CD4-positive, alpha-beta memory T cell (primary cell): ENCODE measurements around the gene RS1. TPM values are rescaled to one million over a fixed set of nuclear protein-coding genes. Genes with fewer than 3 reads are reported as not detected.

Experiments
- CTCF ChIA-PET: fragments of 350-600 bp; sonication (Branson Sonifier 250); formaldehyde crosslinking; loops from one replicate; lab custom pipeline; 2021; ENCODE audit warnings: inconsistent platforms; ENCODE audit not compliant: partially characterized antibody; lab: Charles Lee
- POLR2A ChIA-PET: fragments of 350-600 bp; sonication (Branson Sonifier 250); formaldehyde crosslinking; loops from one replicate; lab custom pipeline; 2021; ENCODE audit not compliant: partially characterized antibody; lab: Charles Lee
- DNase-seq, 5 donors: peaks; one replicate each; pipeline versions ENCODE4 v3.0.0 to v3.0.0-alpha.2; 2020 to 2022; ENCODE audit warnings: mixed read lengths in 1 of 5
- H3K27ac ChIP-seq: one replicate; pipeline ENCODE4 v1.7.0; 2013; ENCODE audit warnings: low read depth, low read length
- H3K27me3 ChIP-seq: 2 replicates; pipeline ENCODE4 v1.7.0; 2013; ENCODE audit warnings: mild to moderate bottlenecking, low read length, moderate library complexity; ENCODE audit not compliant: insufficient read depth
- H3K36me3 ChIP-seq: 2 replicates; pipeline ENCODE4 v1.7.0; 2013; ENCODE audit warnings: mild to moderate bottlenecking, low read length, moderate library complexity; ENCODE audit not compliant: insufficient read depth
- H3K4me1 ChIP-seq: 2 replicates; pipeline ENCODE4 v1.7.0; 2013; ENCODE audit warnings: mild to moderate bottlenecking, low read length, moderate library complexity; ENCODE audit not compliant: insufficient read depth
- H3K4me3 ChIP-seq, 2 donors: one replicate each; pipeline ENCODE4 v1.7.0; 2013; ENCODE audit warnings: low read length in 2 of 2, mild to moderate bottlenecking in 1 of 2
- H3K9me3 ChIP-seq, 2 donors: one replicate each; pipeline ENCODE4 v1.7.0; 2013; ENCODE audit warnings: low read length in 2 of 2, control low read depth in 1 of 2; ENCODE audit not compliant: control insufficient read depth in 1 of 2
- H3K27ac Mint-ChIP-seq, 7 donors: one replicate each; pipeline ENCODE4 v1.8.0; 2020 to 2021; ENCODE audit warnings: mixed read lengths in 7 of 7, mild to moderate bottlenecking in 6 of 7, inconsistent platforms in 3 of 7, moderate library complexity in 3 of 7
- H3K27me3 Mint-ChIP-seq, 2 donors: one replicate each; pipeline ENCODE4 v1.8.0; 2020 to 2021; ENCODE audit warnings: mixed read lengths in 2 of 2
- H3K36me3 Mint-ChIP-seq, 2 donors: one replicate each; pipeline ENCODE4 v1.8.0; 2020 to 2021; ENCODE audit warnings: mixed read lengths in 2 of 2, inconsistent platforms in 1 of 2, mild to moderate bottlenecking in 1 of 2
- H3K4me1 Mint-ChIP-seq, 4 donors: one replicate each; pipeline ENCODE4 v1.8.0; 2020 to 2021; ENCODE audit warnings: mixed read lengths in 4 of 4, mild to moderate bottlenecking in 1 of 4
- H3K4me3 Mint-ChIP-seq, 8 donors: one replicate each; pipeline ENCODE4 v1.8.0; 2020 to 2021; ENCODE audit warnings: mixed read lengths in 8 of 8, mild to moderate bottlenecking in 7 of 8, moderate library complexity in 6 of 8, inconsistent platforms in 3 of 8
- H3K9me3 Mint-ChIP-seq, 8 donors: one replicate each; pipeline ENCODE4 v1.8.0; 2020 to 2021; ENCODE audit warnings: mixed read lengths in 8 of 8, mild to moderate bottlenecking in 5 of 8, inconsistent platforms in 3 of 8, moderate library complexity in 1 of 8
- intact Hi-C: fragments of 100-400 bp; cut with micrococcal nuclease; formaldehyde crosslinking; loops from one replicate; pipeline ENCODE4 v1.15.1; 2023
- polyA plus RNA-seq, 2 donors: library from polyadenylated mRNA; unstranded; fragments of 300-500 nt; fragmentation: Illumina TruSeq; gene quantifications; one replicate each; pipeline ENCODE4 v1.2.3, GENCODE V29; 2021
- total RNA-seq, 2 experiments: library from RNA; stranded (reverse); gene quantifications; one replicate each; pipeline ENCODE4 v1.2.3, GENCODE V29; 2021

RS1 gene
- total and polyA plus RNA-seq, 4 experiments from 2014 or later = not detected

DNA sequence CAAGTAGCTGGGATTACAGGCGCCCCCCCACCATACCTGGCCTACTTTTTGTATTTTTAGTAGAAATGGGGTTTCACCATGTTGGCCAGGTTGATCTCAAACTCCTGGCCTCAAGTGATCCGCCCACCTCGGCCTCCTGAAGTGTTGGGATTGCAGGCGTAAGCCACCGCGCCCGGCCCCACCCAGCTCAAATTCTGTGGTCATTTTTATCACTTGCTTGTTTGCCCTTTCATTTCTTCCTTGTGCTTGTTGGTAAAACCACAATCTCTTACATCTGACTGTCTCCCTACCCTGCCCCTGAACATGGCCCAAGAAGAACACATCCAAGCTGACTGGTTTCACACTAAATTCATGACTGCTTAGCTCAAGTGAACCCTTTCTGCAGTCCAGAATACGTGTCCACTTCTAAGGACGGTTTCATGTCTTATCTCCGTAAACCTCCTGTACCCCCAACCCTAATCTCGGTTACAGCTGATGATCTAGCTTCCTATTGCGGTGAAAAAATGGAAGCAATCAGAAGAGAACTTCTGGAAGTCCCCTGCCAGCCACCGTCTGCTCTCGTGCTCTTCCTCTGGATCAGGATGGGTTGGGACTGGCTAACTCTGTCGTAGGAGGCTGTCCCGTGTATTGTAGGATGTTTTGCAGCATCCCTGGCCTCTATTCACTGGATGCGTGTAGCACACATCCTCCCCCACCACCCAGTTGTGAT is 5.4 kb upstream of the RS1 start:
- H3K9me3 ChIP-seq = no peaks in the 10 kb centered on the region
- no peak overlapping the region for H3K4me3 ChIP-seq
- no peak overlapping the region for H3K27ac ChIP-seq
- peak overlapping the region in 4 of 8 donors; percentile 2 to 65 (median 25) for H3K4me3 Mint-ChIP-seq
- ChIA-PET POLR2A (no interaction called here), CTCF (interaction anchor here (1.0 to 1.1 kb wide), 2 partner anchors 9 to 210 kb away, joined by 3 read pairs; no protein-coding TSS in a partner anchor)
- no peaks in the 10 kb centered on the region for H3K27me3 Mint-ChIP-seq
- H3K27ac Mint-ChIP-seq = peak overlapping the region in 2 of 7 donors; percentile 63 to 97
- peaks cover 0 to 5% (median 0%) of the 10 kb centered on the region in 8 donors for H3K9me3 Mint-ChIP-seq
- H3K36me3 ChIP-seq = no peaks in the 10 kb centered on the region
- H3K27me3 ChIP-seq = no peaks in the 10 kb centered on the region
- DNase-seq = no peak
- peaks cover 4 to 16% (median 8%) of the 10 kb centered on the region in 4 donors for H3K4me1 Mint-ChIP-seq
- intact Hi-C loops = no loop called here
- H3K4me1 ChIP-seq = no peaks in the 10 kb centered on the region
- peaks cover 0 to 3% of the 10 kb centered on the region in 2 donors for H3K36me3 Mint-ChIP-seq

DNA sequence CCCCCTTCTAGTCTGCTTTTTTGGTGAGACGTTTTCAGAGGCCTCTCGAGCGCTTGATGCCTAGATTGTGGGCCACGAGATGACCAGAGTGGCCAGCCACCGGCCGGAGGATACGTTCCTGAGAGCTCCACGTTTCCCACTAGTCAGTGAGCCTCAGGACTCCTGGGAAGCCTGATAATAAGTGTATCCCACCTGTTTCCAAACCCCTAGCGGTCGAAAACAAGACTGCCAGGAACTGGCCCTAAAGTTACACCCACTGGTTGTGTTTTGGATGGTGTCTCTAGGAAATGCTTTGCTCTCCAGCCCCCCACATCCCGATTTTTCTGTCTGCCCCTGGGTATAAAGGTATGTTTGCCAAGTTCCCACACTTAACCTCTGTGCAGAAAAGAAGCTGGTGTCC is 4.6 kb upstream of the RS1 start:
- Histone ChIP-seq H3K9me3 (no peaks in the 10 kb centered on the region), H3K4me1 (no peaks in the 10 kb centered on the region), H3K36me3 (no peaks in the 10 kb centered on the region), H3K27me3 (no peaks in the 10 kb centered on the region), H3K27ac (no peak overlapping the region), H3K4me3 (no peak overlapping the region)
- Mint-ChIP-seq H3K4me1 (peaks cover 4 to 16% (median 8%) of the 10 kb centered on the region in 4 donors), H3K4me3 (peak overlapping the region in 4 of 8 donors; percentile 44 to 75 (median 65)), H3K27ac (peak overlapping the region in 3 of 7 donors; percentile 35 to 97 (median 88)), H3K27me3 (no peaks in the 10 kb centered on the region), H3K9me3 (peaks cover 0 to 5% (median 0%) of the 10 kb centered on the region in 8 donors), H3K36me3 (peaks cover 0 to 3% of the 10 kb centered on the region in 2 donors)
- no peak for DNase-seq
- intact Hi-C loops = no loop called here
- ChIA-PET CTCF (interaction anchor here (1.0 kb wide), 1 partner anchor 10 kb away, joined by 3 read pairs; no protein-coding TSS in a partner anchor), POLR2A (no interaction called here)

DNA sequence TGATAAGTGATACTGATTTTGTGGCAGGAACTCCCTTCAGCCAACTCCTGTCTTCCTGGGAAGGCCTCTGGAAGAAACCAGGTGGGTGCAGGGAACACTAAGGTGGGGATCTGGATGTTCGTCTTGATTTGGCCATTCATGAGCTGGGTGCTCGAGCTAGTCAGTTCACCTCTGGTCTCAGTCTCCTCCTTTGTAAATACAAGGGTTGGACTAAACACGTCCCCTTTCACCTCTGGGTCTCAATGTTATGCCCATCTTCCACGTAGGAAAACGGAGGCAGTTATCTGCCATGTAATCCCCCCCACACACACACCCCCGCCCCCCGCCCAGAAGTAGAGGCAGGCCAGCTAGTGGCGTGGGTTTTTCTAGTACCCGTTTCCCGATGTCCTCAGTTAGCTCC is 4.1 kb upstream of the RS1 start:
- Histone ChIP-seq H3K36me3 (no peaks in the 10 kb centered on the region), H3K4me3 (no peak overlapping the region), H3K27ac (no peak overlapping the region), H3K9me3 (no peaks in the 10 kb centered on the region), H3K4me1 (no peaks in the 10 kb centered on the region), H3K27me3 (no peaks in the 10 kb centered on the region)
- Mint-ChIP-seq H3K36me3 (peaks cover 0 to 3% of the 10 kb centered on the region in 2 donors), H3K27me3 (no peaks in the 10 kb centered on the region), H3K27ac (peak overlapping the region in 4 of 7 donors; percentile 57 to 97 (median 74)), H3K4me3 (peak overlapping the region in 7 of 8 donors; percentile 31 to 84 (median 75)), H3K4me1 (peaks cover 4 to 16% (median 8%) of the 10 kb centered on the region in 4 donors), H3K9me3 (peaks cover 0 to 5% (median 0%) of the 10 kb centered on the region in 8 donors)
- ChIA-PET CTCF (no interaction called here), POLR2A (no interaction called here)
- DNase-seq = no peak
- intact Hi-C loops = no loop called here

GRCh38 chrX:18674788-18675735 is 3.2 kb upstream of the RS1 start:
- intact Hi-C loops = loop anchor here (1.0 to 5.0 kb wide), 6 partner anchors 212 to 938 kb away; partner anchors contain the start of genes CDKL5, PHKA2, SCML1 and SCML2

GRCh38 chrX:18674417-18674787 is 2.5 kb upstream of the RS1 start:
- DNase-seq = peak in 1 of 5 donors; percentile 38
- peaks cover 0 to 5% (median 0%) of the 10 kb centered on the region in 8 donors for H3K9me3 Mint-ChIP-seq
- peak overlapping the region; percentile 78 to 87 (median 84) for H3K4me3 Mint-ChIP-seq
- POLR2A ChIA-PET = no interaction called here
- peak overlapping the region; percentile 46 to 97 (median 81) for H3K27ac Mint-ChIP-seq
- CTCF ChIA-PET = no interaction called here
- H3K9me3 ChIP-seq = no peaks in the 10 kb centered on the region
- H3K27me3 ChIP-seq = no peaks in the 10 kb centered on the region
- H3K27me3 Mint-ChIP-seq = no peaks in the 10 kb centered on the region
- H3K36me3 Mint-ChIP-seq = peaks cover 0 to 3% of the 10 kb centered on the region in 2 donors
- peaks cover 4 to 16% (median 8%) of the 10 kb centered on the region in 4 donors for H3K4me1 Mint-ChIP-seq
- intact Hi-C loops = loop anchor here (1.0 to 5.0 kb wide), 6 partner anchors 212 to 937 kb away; partner anchors contain the start of genes CDKL5, PHKA2, SCML1 and SCML2
- no peaks in the 10 kb centered on the region for H3K4me1 ChIP-seq
- H3K27ac ChIP-seq = peak overlapping the region; percentile 67
- no peaks in the 10 kb centered on the region for H3K36me3 ChIP-seq
- H3K4me3 ChIP-seq = peak overlapping the region in 1 of 2 donors; percentile 54

More at GRCh38 chrX:18674788-18675735, 3.2 kb upstream of the RS1 start:
- no peaks in the 10 kb centered on the region for H3K27me3 Mint-ChIP-seq
- DNase-seq = peak; percentile 80 to 87 (median 86)
- CTCF ChIA-PET = no interaction called here
- H3K27me3 ChIP-seq = no peaks in the 10 kb centered on the region
- H3K36me3 ChIP-seq = no peaks in the 10 kb centered on the region
- H3K4me1 ChIP-seq = no peaks in the 10 kb centered on the region
- peak overlapping the region; percentile 11 to 54 for H3K4me3 ChIP-seq
- peaks cover 0 to 3% of the 10 kb centered on the region in 2 donors for H3K36me3 Mint-ChIP-seq
- H3K27ac ChIP-seq = peak overlapping the region; percentile 67
- H3K9me3 ChIP-seq = no peaks in the 10 kb centered on the region
- H3K4me3 Mint-ChIP-seq = peak overlapping the region; percentile 78 to 87 (median 84)
- POLR2A ChIA-PET = interaction anchor here (0.6 to 1.0 kb wide), 3 partner anchors 9 to 310 kb away, joined by 3 to 4 read pairs (median 4); partner anchors contain the start of gene CDKL5
- H3K4me1 Mint-ChIP-seq = peaks cover 4 to 16% (median 8%) of the 10 kb centered on the region in 4 donors
- peak overlapping the region; percentile 46 to 97 (median 82) for H3K27ac Mint-ChIP-seq
- peaks cover 0 to 5% (median 0%) of the 10 kb centered on the region in 8 donors for H3K9me3 Mint-ChIP-seq

DNA sequence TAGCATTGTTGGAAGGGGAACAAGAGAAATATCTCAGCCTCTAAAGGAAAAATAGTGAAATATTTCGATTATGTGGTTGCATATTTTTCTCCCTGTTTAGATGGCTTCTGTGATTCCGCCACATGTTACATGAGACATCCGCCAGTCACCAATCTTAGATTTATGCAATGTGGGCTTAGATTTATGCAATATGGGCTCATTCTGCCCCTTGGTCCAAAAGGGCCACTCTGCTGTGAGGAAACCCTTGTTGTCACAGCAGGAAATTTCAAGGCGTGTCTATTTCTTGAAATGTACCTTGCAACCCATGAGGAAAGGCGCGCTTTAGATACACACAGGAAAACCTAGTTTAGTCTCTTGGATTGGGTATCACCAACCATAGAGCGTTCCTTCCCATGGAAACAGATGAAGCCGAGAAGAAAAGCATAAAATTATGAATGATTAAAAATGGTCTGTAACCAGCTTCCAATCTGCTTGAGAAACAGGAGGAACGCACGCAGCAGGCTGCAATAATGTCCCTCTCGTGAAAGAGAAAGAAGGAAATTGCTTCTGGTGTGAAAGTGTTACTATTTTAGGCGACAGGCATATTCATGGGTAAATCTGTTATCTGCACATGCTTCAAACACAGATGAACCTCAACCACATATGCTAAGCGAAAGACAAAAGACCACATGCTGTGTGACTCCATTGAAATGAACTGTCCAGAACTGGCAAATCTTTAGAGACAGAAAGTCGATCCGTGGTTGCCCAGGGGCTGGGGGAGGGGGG is 3.7 kb downstream of the RS1 start:
- H3K4me1 ChIP-seq = no peaks in the 10 kb centered on the region
- no peak overlapping the region for H3K4me3 ChIP-seq
- no peaks in the 10 kb centered on the region for H3K27me3 ChIP-seq
- Mint-ChIP-seq H3K27me3 (peaks cover 2 to 3% of the 10 kb centered on the region in 2 donors), H3K4me1 (peaks cover 2 to 9% (median 5%) of the 10 kb centered on the region in 4 donors), H3K27ac (peak overlapping the region in 1 of 7 donors; percentile 55), H3K9me3 (peaks cover 0 to 4% (median 0%) of the 10 kb centered on the region in 8 donors), H3K4me3 (peak overlapping the region in 6 of 8 donors; percentile 17 to 49 (median 38)), H3K36me3 (no peaks in the 10 kb centered on the region)
- no peak for DNase-seq
- ChIA-PET CTCF (no interaction called here), POLR2A (no interaction called here)
- intact Hi-C loops = no loop called here
- H3K27ac ChIP-seq = no peak overlapping the region
- no peaks in the 10 kb centered on the region for H3K9me3 ChIP-seq
- H3K36me3 ChIP-seq = no peaks in the 10 kb centered on the region
